GM12878 (cell line): ENCODE measurements around the gene COL8A2. TPM values are rescaled to one million over a fixed set of nuclear protein-coding genes. Genes with fewer than 3 reads are reported as not detected.

Source experiments
- FOXK2 ChIP-seq: fragments of 450-650 bp; IDR thresholded peaks from 2 replicates; pipeline ENCODE4 v1.6.1; 2017; ENCODE audit warnings: mild to moderate bottlenecking, moderate library complexity
- MXI1 ChIP-seq: fragments of 150-350 bp; IDR thresholded peaks from 2 replicates; pipeline ENCODE4 v1.6.1; 2011; ENCODE audit warnings: low read depth, mild to moderate bottlenecking, inconsistent platforms, low read length, improper control_type of control experiment
- MYB ChIP-seq: fragments of 150-350 bp; IDR thresholded peaks from 2 replicates; pipeline ENCODE4 v1.6.1; 2014; ENCODE audit warnings: mild to moderate bottlenecking, low read depth, low read length, borderline replicate concordance
- SMAD5 ChIP-seq: IDR thresholded peaks from 2 replicates; pipeline ENCODE4 v1.6.1; 2016; ENCODE audit warnings: antibody characterized with exemption, low read depth
- SREBF1 ChIP-seq: IDR thresholded peaks from 2 replicates; pipeline ENCODE4 v1.6.1; 2012; ENCODE audit warnings: mild to moderate bottlenecking, low read length
- SREBF2 ChIP-seq: IDR thresholded peaks from 2 replicates; pipeline ENCODE4 v1.6.1; 2012; ENCODE audit warnings: mild to moderate bottlenecking, low read length
- polyA plus RNA-seq, 11 experiments: library from polyadenylated mRNA; depleted of rRNA in 4 of 11; unstranded in 6 of 11; stranded (reverse) in 5 of 11; fragments of >200 nt; fragmentation: Nextera tagmentation in 4 of 11; fragmentation: Illumina TruSeq in 1 of 11; extraction: Ambion mirVana in 4 of 11; extraction: Trizol in 1 of 11; gene quantifications; 1 replicate in 1 of 11; 2 replicates in 10 of 11; pipeline versions ENCODE4 v1.2.1 to v1.2.3, GENCODE V29; 2011 to 2016; ENCODE audit warnings: inconsistent platforms in 2 of 11, missing spikeins in 2 of 11, low read depth in 1 of 11
- total RNA-seq, 4 experiments: library from RNA; depleted of rRNA in 3 of 4; stranded (reverse); fragments of >200 nt in 3 of 4; fragmentation: Illumina TruSeq in 1 of 4; extraction: Trizol in 1 of 4; gene quantifications; 2 replicates each; pipeline versions ENCODE4 v1.2.1 to v1.2.3, GENCODE V29; 2013 to 2021
- TF ChIP-seq, protein P1 (sequence below): IDR thresholded peaks from 2 replicates; pipeline ENCODE4 v1.6.1; 2011; ENCODE audit warnings: borderline replicate concordance, low read depth, mild to moderate bottlenecking, moderate library complexity, mixed read lengths, low read length; ENCODE audit not compliant: insufficient read depth; ENCODE audit errors: extremely low read length
- TF ChIP-seq, protein P2 (sequence below): fragments of 450-650 bp; formaldehyde crosslinking; IDR thresholded peaks from 2 replicates; pipeline ENCODE4 v1.4.0; 2020; ENCODE audit warnings: mild to moderate bottlenecking, moderate library complexity
- TF ChIP-seq, protein P3 (sequence below): IDR thresholded peaks from 2 replicates; pipeline ENCODE4 v1.6.1; 2011; ENCODE audit warnings: mild to moderate bottlenecking, low read depth, low read length, moderate library complexity; ENCODE audit not compliant: insufficient replicate concordance

Gene COL8A2
- total and polyA plus RNA-seq, 10 of the 15 experiments (the other 5 are each of a cell fraction or from before 2014, with no cell fraction given) = 0.01 TPM; not detected in 9

DNA sequence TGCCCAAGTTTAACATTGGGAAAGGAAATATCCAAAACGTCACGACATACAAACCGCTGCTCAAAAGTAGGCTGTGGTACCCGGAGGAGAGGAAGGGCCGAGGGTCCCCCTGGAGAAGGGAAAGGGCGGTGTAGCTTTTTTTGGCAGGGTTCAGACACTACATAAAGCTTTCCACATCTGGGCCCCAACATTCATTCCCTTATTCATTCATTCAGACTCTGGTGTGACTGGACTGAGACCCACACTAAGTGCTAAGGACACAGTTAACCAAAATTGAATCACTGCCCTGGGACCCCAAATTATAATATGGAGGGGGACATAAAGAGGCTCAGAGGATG is 10.3 kb upstream of the COL8A2 start (continued):
- no peak for TF ChIP-seq SMAD5
- TF ChIP-seq, protein P1, sequence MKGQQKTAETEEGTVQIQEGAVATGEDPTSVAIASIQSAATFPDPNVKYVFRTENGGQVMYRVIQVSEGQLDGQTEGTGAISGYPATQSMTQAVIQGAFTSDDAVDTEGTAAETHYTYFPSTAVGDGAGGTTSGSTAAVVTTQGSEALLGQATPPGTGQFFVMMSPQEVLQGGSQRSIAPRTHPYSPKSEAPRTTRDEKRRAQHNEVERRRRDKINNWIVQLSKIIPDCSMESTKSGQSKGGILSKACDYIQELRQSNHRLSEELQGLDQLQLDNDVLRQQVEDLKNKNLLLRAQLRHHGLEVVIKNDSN = no peak
- TF ChIP-seq, protein P2, sequence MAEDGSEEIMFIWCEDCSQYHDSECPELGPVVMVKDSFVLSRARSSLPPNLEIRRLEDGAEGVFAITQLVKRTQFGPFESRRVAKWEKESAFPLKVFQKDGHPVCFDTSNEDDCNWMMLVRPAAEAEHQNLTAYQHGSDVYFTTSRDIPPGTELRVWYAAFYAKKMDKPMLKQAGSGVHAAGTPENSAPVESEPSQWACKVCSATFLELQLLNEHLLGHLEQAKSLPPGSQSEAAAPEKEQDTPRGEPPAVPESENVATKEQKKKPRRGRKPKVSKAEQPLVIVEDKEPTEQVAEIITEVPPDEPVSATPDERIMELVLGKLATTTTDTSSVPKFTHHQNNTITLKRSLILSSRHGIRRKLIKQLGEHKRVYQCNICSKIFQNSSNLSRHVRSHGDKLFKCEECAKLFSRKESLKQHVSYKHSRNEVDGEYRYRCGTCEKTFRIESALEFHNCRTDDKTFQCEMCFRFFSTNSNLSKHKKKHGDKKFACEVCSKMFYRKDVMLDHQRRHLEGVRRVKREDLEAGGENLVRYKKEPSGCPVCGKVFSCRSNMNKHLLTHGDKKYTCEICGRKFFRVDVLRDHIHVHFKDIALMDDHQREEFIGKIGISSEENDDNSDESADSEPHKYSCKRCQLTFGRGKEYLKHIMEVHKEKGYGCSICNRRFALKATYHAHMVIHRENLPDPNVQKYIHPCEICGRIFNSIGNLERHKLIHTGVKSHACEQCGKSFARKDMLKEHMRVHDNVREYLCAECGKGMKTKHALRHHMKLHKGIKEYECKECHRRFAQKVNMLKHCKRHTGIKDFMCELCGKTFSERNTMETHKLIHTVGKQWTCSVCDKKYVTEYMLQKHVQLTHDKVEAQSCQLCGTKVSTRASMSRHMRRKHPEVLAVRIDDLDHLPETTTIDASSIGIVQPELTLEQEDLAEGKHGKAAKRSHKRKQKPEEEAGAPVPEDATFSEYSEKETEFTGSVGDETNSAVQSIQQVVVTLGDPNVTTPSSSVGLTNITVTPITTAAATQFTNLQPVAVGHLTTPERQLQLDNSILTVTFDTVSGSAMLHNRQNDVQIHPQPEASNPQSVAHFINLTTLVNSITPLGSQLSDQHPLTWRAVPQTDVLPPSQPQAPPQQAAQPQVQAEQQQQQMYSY (CRISPR knock-in tag) = no peak
- no peak for TF ChIP-seq SREBF2
- TF ChIP-seq MYB = no peak
- TF ChIP-seq, protein P3, sequence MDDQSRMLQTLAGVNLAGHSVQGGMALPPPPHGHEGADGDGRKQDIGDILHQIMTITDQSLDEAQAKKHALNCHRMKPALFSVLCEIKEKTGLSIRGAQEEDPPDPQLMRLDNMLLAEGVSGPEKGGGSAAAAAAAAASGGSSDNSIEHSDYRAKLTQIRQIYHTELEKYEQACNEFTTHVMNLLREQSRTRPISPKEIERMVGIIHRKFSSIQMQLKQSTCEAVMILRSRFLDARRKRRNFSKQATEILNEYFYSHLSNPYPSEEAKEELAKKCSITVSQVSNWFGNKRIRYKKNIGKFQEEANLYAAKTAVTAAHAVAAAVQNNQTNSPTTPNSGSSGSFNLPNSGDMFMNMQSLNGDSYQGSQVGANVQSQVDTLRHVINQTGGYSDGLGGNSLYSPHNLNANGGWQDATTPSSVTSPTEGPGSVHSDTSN = no peak
- TF ChIP-seq SREBF1 = no peak
- no peak for TF ChIP-seq MXI1
- TF ChIP-seq FOXK2 = no peak
